Right kidney (tissue), 1 donor: ENCODE measurements around the gene HARS1.
A peak's percentile ranks its signal among the peaks of the same experiment; 100 is the strongest.
"Not testable (repeated sequence)": the region's sequence is repeated elsewhere in the genome, so short reads cannot be mapped to it uniquely, and the experiment has no call there.

ENCODE experiments used
- DNase-seq: peaks from one replicate; pipeline ENCODE4 v3.0.0-alpha.2; 2016

Gene HARS1

GRCh38 chr5:140678993-140679392 lies 12.2 kb downstream of the HARS1 start:
- no peak for DNase-seq

GRCh38 chr5:140677947-140678346 lies 13.2 kb downstream of the HARS1 start:
- DNase-seq = no peak

- DNase-seq = no peak
These were observed 16.5 kb downstream of the HARS1 start for GRCh38 chr5:140674629-140675028.

- no peak for DNase-seq
These were observed 17.0 kb downstream of the HARS1 start for GRCh38 chr5:140674211-140674610.

GRCh38 chr5:140673187-140673976 lies 17.8 kb downstream of the HARS1 start, which contains the start of gene DND1:
TSS of gene DND1 (minus strand) at chr5:140673576. CDS start at chr5:140673542, 34 bp downstream.
- DNase-seq = no peak

- DNase-seq = peak; percentile 52
These were observed 18.5 kb downstream of the HARS1 start for GRCh38 chr5:140672455-140673186.

- no peak for DNase-seq
These were observed 19.6 kb downstream of the HARS1 start for GRCh38 chr5:140671472-140672125.

GRCh38 chr5:140671035-140671434 lies 20.1 kb downstream of the HARS1 start:
- DNase-seq = not testable (repeated sequence)

- peak; percentile 88 for DNase-seq
These were observed 26.6 kb downstream of the HARS1 start, which contains the start of gene WDR55 for GRCh38 chr5:140664359-140665119. TSS of gene WDR55 (plus strand) at chr5:140664904. CDS start at chr5:140664913, 9 bp downstream.

- DNase-seq = no peak
These were observed 27.2 kb downstream of the HARS1 start for GRCh38 chr5:140664030-140664358.

- not testable (repeated sequence) for DNase-seq
These were observed 30.8 kb downstream of the HARS1 start for GRCh38 chr5:140660371-140660770.

- no peak for DNase-seq
These were observed 32.3 kb downstream of the HARS1 start for GRCh38 chr5:140658870-140659269.

- no peak for DNase-seq
These were observed 44.1 kb downstream of the HARS1 start for GRCh38 chr5:140647042-140647419.

- DNase-seq = no peak
These were observed 48.5 kb downstream of the HARS1 start for GRCh38 chr5:140642718-140643117.

- DNase-seq = no peak
These were observed 49.5 kb downstream of the HARS1 start for GRCh38 chr5:140641716-140642115.

- DNase-seq = peak; percentile 83
These were observed 51.8 kb downstream of the HARS1 start, which contains the start of gene TMCO6 for GRCh38 chr5:140639148-140639981. TSS of gene TMCO6 (plus strand) at chr5:140639451. CDS start at chr5:140639528, 77 bp downstream.

GRCh38 chr5:140638898-140639147 lies 52.3 kb downstream of the HARS1 start:
- DNase-seq = not testable (repeated sequence)

- no peak for DNase-seq
These were observed 53.6 kb downstream of the HARS1 start for GRCh38 chr5:140637371-140638100.

GRCh38 chr5:140635291-140636257 lies 55.6 kb downstream of the HARS1 start:
- DNase-seq = no peak

GRCh38 chr5:140634103-140634502 lies 57.1 kb downstream of the HARS1 start:
- DNase-seq = no peak
